HG03196 (cell line): ENCODE measurements around the gene TTC28.
"Not testable (repeated sequence)": the region's sequence is repeated elsewhere in the genome, so short reads cannot be mapped to it uniquely, and the experiment has no call there.

Experiments used
- ATAC-seq: cut with Tn5 transposase; IDR thresholded peaks from one replicate; pipeline ENCODE4 v1.9.1; 2021; ENCODE audit not compliant: unreplicated experiment

The TTC28 gene

GRCh38 chr22:28679611-28680287, at the start of gene TTC28:
TTC28 (minus strand) TSS chr22:28679840; CDS start chr22:28679723, 117 bp downstream.
- ATAC-seq, result not testable (repeated sequence)

- no peak for ATAC-seq
These were observed 49.1 kb upstream of the TTC28 start for GRCh38 chr22:28728621-28729313.

- no peak for ATAC-seq
These were observed 48.4 kb upstream of the TTC28 start for GRCh38 chr22:28728002-28728401.

- ATAC-seq, result no peak
These were observed 38.4 kb upstream of the TTC28 start for GRCh38 chr22:28718044-28718443.

- ATAC-seq, result no peak
These were observed 37.0 kb upstream of the TTC28 start for GRCh38 chr22:28716686-28717085.

GRCh38 chr22:28715611-28716010, 36.0 kb upstream of the TTC28 start:
- no peak for ATAC-seq

GRCh38 chr22:28714043-28714628, 34.5 kb upstream of the TTC28 start:
- ATAC-seq, result no peak

GRCh38 chr22:28711820-28712777, 32.5 kb upstream of the TTC28 start:
- ATAC-seq, result no peak

GRCh38 chr22:28711341-28711740, 31.7 kb upstream of the TTC28 start:
- ATAC-seq, result no peak

- no peak for ATAC-seq
These were observed 31.0 kb upstream of the TTC28 start for GRCh38 chr22:28710576-28711191.

GRCh38 chr22:28710107-28710506, 30.5 kb upstream of the TTC28 start:
- ATAC-seq, result no peak

- no peak for ATAC-seq
These were observed 27.2 kb upstream of the TTC28 start for GRCh38 chr22:28706845-28707244.

GRCh38 chr22:28703436-28703835, 23.8 kb upstream of the TTC28 start:
- no peak for ATAC-seq

- no peak for ATAC-seq
These were observed 23.3 kb upstream of the TTC28 start for GRCh38 chr22:28702891-28703290.

- ATAC-seq, result not testable (repeated sequence)
These were observed 13.6 kb upstream of the TTC28 start for GRCh38 chr22:28693041-28693760.

- ATAC-seq, result not testable (repeated sequence)
These were observed 10.2 kb upstream of the TTC28 start for GRCh38 chr22:28689796-28690195.

GRCh38 chr22:28682966-28683365, 3.3 kb upstream of the TTC28 start:
- not testable (repeated sequence) for ATAC-seq

GRCh38 chr22:28680813-28681490, 1.3 kb upstream of the TTC28 start:
- ATAC-seq, result not testable (repeated sequence)
